Natural killer cell (primary cell): ENCODE results near the gene GTF2IRD1. TPM values are rescaled to one million over a fixed set of nuclear protein-coding genes. Genes with fewer than 3 reads are reported as not detected.

Experiments used
- ATAC-seq, 3 donors: fragments of 150-1000 bp in 2 of 3; fragments of 200-7000 bp in 1 of 3; cut with Tn5 transposase; 1 replicate in 1 of 3; 2 replicates in 2 of 3; pipeline ENCODE4 v1.10.0; 2021; ENCODE audit warnings: mild to moderate bottlenecking in 2 of 3, moderate library complexity in 2 of 3
- DNase-seq, 2 donors: peaks; one replicate each; pipeline versions ENCODE4 v3.0.0 to v3.0.0-alpha.2; 2013 to 2021; ENCODE audit warnings: mixed read lengths in 1 of 2
- H3K27ac ChIP-seq: one replicate; pipeline ENCODE4 v1.5.1; 2013; ENCODE audit warnings: mild to moderate bottlenecking, low read length
- H3K27me3 ChIP-seq: one replicate; pipeline ENCODE4 v1.6.1; 2013; ENCODE audit warnings: low read length; ENCODE audit not compliant: control insufficient read depth, insufficient read depth
- H3K36me3 ChIP-seq: one replicate; pipeline ENCODE4 v1.6.1; 2013; ENCODE audit warnings: low read length; ENCODE audit not compliant: control insufficient read depth, insufficient read depth
- H3K4me1 ChIP-seq: one replicate; pipeline ENCODE4 v1.6.1; 2013; ENCODE audit warnings: low read length; ENCODE audit not compliant: control insufficient read depth, insufficient read depth
- H3K4me3 ChIP-seq: one replicate; pipeline ENCODE4 v1.5.1; 2013; ENCODE audit warnings: low read length
- H3K9me3 ChIP-seq: one replicate; pipeline ENCODE4 v1.6.1; 2013; ENCODE audit warnings: low read length; ENCODE audit not compliant: control insufficient read depth, insufficient read depth
- H3K27ac Mint-ChIP-seq, 2 donors: one replicate each; pipeline ENCODE4 v1.8.0; 2022; ENCODE audit warnings: mild to moderate bottlenecking in 2 of 2, mixed read lengths in 2 of 2, moderate library complexity in 1 of 2
- H3K27me3 Mint-ChIP-seq, 2 donors: one replicate each; pipeline ENCODE4 v1.8.0; 2022; ENCODE audit warnings: low read depth in 2 of 2, mixed read lengths in 2 of 2
- H3K36me3 Mint-ChIP-seq: one replicate; pipeline ENCODE4 v1.8.0; 2022; ENCODE audit warnings: mixed read lengths
- H3K4me1 Mint-ChIP-seq, 2 donors: one replicate each; pipeline ENCODE4 v1.8.0; 2022; ENCODE audit warnings: mixed read lengths in 2 of 2
- H3K4me3 Mint-ChIP-seq: one replicate; pipeline ENCODE4 v1.8.0; 2022; ENCODE audit warnings: mild to moderate bottlenecking, moderate library complexity, mixed read lengths
- H3K9me3 Mint-ChIP-seq, 2 donors: one replicate each; pipeline ENCODE4 v1.8.0; 2022; ENCODE audit warnings: mixed read lengths in 2 of 2
- CTCF ChIP-seq: fragments of 200-600 bp; IDR thresholded peaks from one replicate; pipeline ENCODE4 v1.8.0; 2022; ENCODE audit warnings: antibody characterized with exemption
- WGBS: methylation state at CpG from one replicate; pipeline ENCODE4 v1.1.7; 2013; ENCODE audit warnings: missing lambda C conversion rate; ENCODE audit not compliant: insufficient coverage; 5-methylcytosine and 5-hydroxymethylcytosine counted together
- intact Hi-C: fragments of 100-400 bp; cut with micrococcal nuclease; formaldehyde crosslinking; loops from one replicate; pipeline ENCODE4 v1.14.2; 2022
- total RNA-seq, 4 donors: library from RNA; stranded (reverse); fragments of 120-200 nt in 1 of 4; gene quantifications; one replicate each; pipeline versions ENCODE4 v1.2.3 to v1.2.4, GENCODE V29; 2013 to 2022

Gene GTF2IRD1
- total RNA-seq, 3 donors from 2014 or later (not counting 1 experiment from before 2014, with no cell fraction given) = not detected

GRCh38 chr7:74570533-74571156 is 116.9 kb downstream of the GTF2IRD1 start:
- no peaks in the 10 kb centered on the region for H3K27me3 ChIP-seq
- no peak overlapping the region for H3K27ac ChIP-seq
- peaks cover 0 to 5% of the 10 kb centered on the region in 2 donors for H3K4me1 Mint-ChIP-seq
- H3K27me3 Mint-ChIP-seq = peaks cover 0 to 3% of the 10 kb centered on the region in 2 donors
- no peak for ATAC-seq
- no peaks in the 10 kb centered on the region for H3K9me3 Mint-ChIP-seq
- H3K36me3 ChIP-seq = no peaks in the 10 kb centered on the region
- no peaks in the 10 kb centered on the region for H3K9me3 ChIP-seq
- no peaks in the 10 kb centered on the region for H3K4me1 ChIP-seq
- no peak for DNase-seq
- 84% methylated on average over 13 of the region's 13 CpGs for WGBS
- no peak overlapping the region for H3K4me3 ChIP-seq
- no peak overlapping the region for H3K27ac Mint-ChIP-seq
- no peak overlapping the region for H3K4me3 Mint-ChIP-seq
- TF ChIP-seq CTCF = no peak
- intact Hi-C loops = no loop called here
- no peaks in the 10 kb centered on the region for H3K36me3 Mint-ChIP-seq

GRCh38 chr7:74572301-74572979 is 118.7 kb downstream of the GTF2IRD1 start:
- Mint-ChIP-seq H3K27ac (no peak overlapping the region), H3K9me3 (no peaks in the 10 kb centered on the region), H3K4me1 (peaks cover 0 to 5% of the 10 kb centered on the region in 2 donors), H3K36me3 (no peaks in the 10 kb centered on the region), H3K27me3 (peaks cover 0 to 2% of the 10 kb centered on the region in 2 donors), H3K4me3 (no peak overlapping the region)
- intact Hi-C loops = no loop called here
- no peaks in the 10 kb centered on the region for H3K27me3 ChIP-seq
- ATAC-seq = no peak
- H3K4me3 ChIP-seq = no peak overlapping the region
- TF ChIP-seq CTCF = no peak
- H3K9me3 ChIP-seq = no peaks in the 10 kb centered on the region
- no peak overlapping the region for H3K27ac ChIP-seq
- WGBS = 81% methylated on average over 10 of the region's 10 CpGs
- no peaks in the 10 kb centered on the region for H3K4me1 ChIP-seq
- no peak for DNase-seq
- H3K36me3 ChIP-seq = no peaks in the 10 kb centered on the region

- WGBS = 45% methylated on average over 7 of the region's 8 CpGs
- H3K9me3 ChIP-seq = no peaks in the 10 kb centered on the region
- no peak for ATAC-seq
- intact Hi-C loops = no loop called here
- Mint-ChIP-seq H3K36me3 (no peaks in the 10 kb centered on the region), H3K9me3 (no peaks in the 10 kb centered on the region), H3K27me3 (no peaks in the 10 kb centered on the region), H3K4me3 (no peak overlapping the region), H3K4me1 (peaks cover 0 to 5% of the 10 kb centered on the region in 2 donors), H3K27ac (no peak overlapping the region)
- no peak for DNase-seq
- no peaks in the 10 kb centered on the region for H3K36me3 ChIP-seq
- no peak for TF ChIP-seq CTCF
- no peak overlapping the region for H3K4me3 ChIP-seq
- H3K27ac ChIP-seq = no peak overlapping the region
- no peaks in the 10 kb centered on the region for H3K27me3 ChIP-seq
- no peaks in the 10 kb centered on the region for H3K4me1 ChIP-seq
Measured at GRCh38 chr7:74573512-74573911, 119.8 kb downstream of the GTF2IRD1 start.
